Calu3 (cell line): Measurements from ENCODE around the gene ARHGEF12. TPM values are rescaled to one million over a fixed set of nuclear protein-coding genes. Genes with fewer than 3 reads are reported as not detected.
A peak's percentile ranks its signal among the peaks of the same experiment; 100 is the strongest.

Experiments used
- BruUV-seq: library from RNA; stranded (reverse); fragments of 400-500 nt; replicated peaks from 2 replicates; lab custom pipeline; 2021; lab: Mats Ljungman, UMichigan
- CTCF ChIA-PET: fragments of 300-600 bp; sonication (Branson Sonifier 250); formaldehyde crosslinking; loops from one replicate; lab custom pipeline; 2022; ENCODE audit warnings: antibody characterized with exemption; lab: Charles Lee
- DNase-seq: peaks from one replicate; pipeline ENCODE4 v3.0.0; 2022
- H3K27ac Mint-ChIP-seq: one replicate; pipeline ENCODE4 v1.8.0; 2022; ENCODE audit warnings: mixed read lengths; ENCODE audit not compliant: unreplicated experiment
- H3K27me3 Mint-ChIP-seq: one replicate; pipeline ENCODE4 v1.8.0; 2022; ENCODE audit warnings: mixed read lengths; ENCODE audit not compliant: unreplicated experiment
- H3K36me3 Mint-ChIP-seq: one replicate; pipeline ENCODE4 v1.8.0; 2022; ENCODE audit warnings: mild to moderate bottlenecking, moderate library complexity, mixed read lengths; ENCODE audit not compliant: insufficient read depth, unreplicated experiment
- H3K4me1 Mint-ChIP-seq: one replicate; pipeline ENCODE4 v1.8.0; 2022; ENCODE audit warnings: mild to moderate bottlenecking, low read depth, mixed read lengths; ENCODE audit not compliant: unreplicated experiment
- H3K4me3 Mint-ChIP-seq: one replicate; pipeline ENCODE4 v1.8.0; 2022; ENCODE audit warnings: mild to moderate bottlenecking, low read depth, moderate library complexity, mixed read lengths; ENCODE audit not compliant: unreplicated experiment
- H3K9me3 Mint-ChIP-seq: one replicate; pipeline ENCODE4 v1.8.0; 2022; ENCODE audit warnings: low read depth, mixed read lengths; ENCODE audit not compliant: unreplicated experiment
- CTCF ChIP-seq: fragments of 200-600 bp; IDR thresholded peaks from one replicate; pipeline ENCODE4 v1.8.0; 2022; ENCODE audit warnings: antibody characterized with exemption; ENCODE audit not compliant: unreplicated experiment
- intact Hi-C: fragments of 100-400 bp; cut with micrococcal nuclease; formaldehyde crosslinking; loops from one replicate; pipeline ENCODE4 v1.10.0; 2022; ENCODE audit not compliant: unreplicated experiment
- total RNA-seq: library from RNA; stranded (reverse); gene quantifications from 2 replicates; pipeline ENCODE4 v1.2.3, GENCODE V29; 2022

Gene ARHGEF12
- total RNA-seq, 1 experiment from 2014 or later, result 50.0 TPM

DNA sequence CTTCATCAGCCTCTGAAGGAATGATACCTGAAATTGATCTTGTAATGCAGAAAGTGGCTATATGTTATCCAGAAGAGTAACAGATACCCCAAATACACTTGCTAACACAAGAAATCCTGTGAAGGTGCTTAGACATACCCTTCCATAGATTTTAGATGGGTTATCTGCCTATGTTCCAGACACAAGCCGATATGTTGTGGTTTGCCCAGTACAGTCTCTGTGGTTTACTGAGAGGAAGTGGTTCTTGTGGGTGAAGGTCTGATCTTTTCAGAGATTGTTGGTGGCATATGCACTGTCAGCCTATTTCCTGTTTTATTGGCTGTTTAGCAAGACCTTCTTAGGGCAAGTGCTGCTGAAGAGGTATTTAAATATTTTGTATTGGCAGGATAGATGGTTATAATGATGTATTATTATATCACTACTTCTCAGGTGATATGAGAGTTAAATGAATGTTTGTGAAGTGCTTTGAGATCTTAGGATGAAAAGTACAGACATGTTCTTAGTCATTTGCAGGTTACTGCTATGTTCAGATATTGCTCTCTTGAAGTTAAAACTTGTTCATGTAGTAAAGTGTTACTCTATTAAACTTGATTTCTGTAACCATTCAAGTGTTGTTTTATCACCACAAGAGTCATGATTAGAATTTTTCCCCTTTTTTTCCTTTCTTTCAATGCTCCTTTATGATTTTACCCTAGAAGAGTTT is 8.2 kb downstream of the ARHGEF12 start:
- H3K4me1 Mint-ChIP-seq, result peaks cover 39% of the 10 kb centered on the region
- no TSS peak for BruUV-seq

GRCh38 chr11:120346233-120346632 is 10.0 kb downstream of the ARHGEF12 start:
- Mint-ChIP-seq H3K36me3 (no peaks in the 10 kb centered on the region), H3K4me3 (no peak overlapping the region), H3K4me1 (peaks cover 32% of the 10 kb centered on the region), H3K27ac (no peak overlapping the region), H3K9me3 (no peaks in the 10 kb centered on the region), H3K27me3 (no peaks in the 10 kb centered on the region)
- intact Hi-C loops, result no loop called here
- DNase-seq, result no peak
- no TSS peak for BruUV-seq
- CTCF ChIA-PET, result no interaction called here
- TF ChIP-seq CTCF, result no peak

More for the DNA sequence above, 8.2 kb downstream of the ARHGEF12 start:
- Mint-ChIP-seq H3K4me3 (peak overlapping the region; percentile 28), H3K27me3 (no peaks in the 10 kb centered on the region), H3K27ac (peak overlapping the region; percentile 14), H3K9me3 (no peaks in the 10 kb centered on the region), H3K36me3 (peaks cover 9% of the 10 kb centered on the region)
- intact Hi-C loops, result no loop called here
- no peak for DNase-seq
- TF ChIP-seq CTCF, result no peak
- CTCF ChIA-PET, result interaction anchor here (1.1 kb wide), 1 partner anchor 86 kb away, joined by 3 read pairs; no protein-coding TSS in a partner anchor

DNA sequence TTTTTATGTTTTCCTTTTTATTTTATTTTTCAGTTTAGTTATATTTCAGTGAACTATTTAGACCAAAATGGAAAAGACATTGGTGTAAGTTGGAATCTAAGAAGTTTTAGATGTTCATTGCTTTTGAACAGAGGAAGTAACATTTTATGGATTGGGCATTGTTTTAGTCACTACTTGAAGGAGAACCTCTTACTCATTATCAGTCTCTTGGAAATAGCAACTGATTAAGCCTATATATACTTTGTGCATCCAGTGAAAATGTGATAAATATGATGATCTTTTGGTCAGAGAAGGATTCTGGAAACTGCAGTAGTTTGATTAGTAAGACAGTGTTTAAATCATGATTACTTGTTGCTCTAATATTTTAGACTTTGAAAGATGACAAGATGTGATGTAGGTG is 14.4 kb downstream of the ARHGEF12 start:
- Mint-ChIP-seq H3K36me3 (no peaks in the 10 kb centered on the region), H3K9me3 (no peaks in the 10 kb centered on the region), H3K27ac (no peak overlapping the region), H3K27me3 (no peaks in the 10 kb centered on the region), H3K4me3 (no peak overlapping the region), H3K4me1 (peaks cover 22% of the 10 kb centered on the region)
- DNase-seq, result no peak
- no TSS peak for BruUV-seq
- intact Hi-C loops, result no loop called here
- TF ChIP-seq CTCF, result no peak
- CTCF ChIA-PET, result no interaction called here

DNA sequence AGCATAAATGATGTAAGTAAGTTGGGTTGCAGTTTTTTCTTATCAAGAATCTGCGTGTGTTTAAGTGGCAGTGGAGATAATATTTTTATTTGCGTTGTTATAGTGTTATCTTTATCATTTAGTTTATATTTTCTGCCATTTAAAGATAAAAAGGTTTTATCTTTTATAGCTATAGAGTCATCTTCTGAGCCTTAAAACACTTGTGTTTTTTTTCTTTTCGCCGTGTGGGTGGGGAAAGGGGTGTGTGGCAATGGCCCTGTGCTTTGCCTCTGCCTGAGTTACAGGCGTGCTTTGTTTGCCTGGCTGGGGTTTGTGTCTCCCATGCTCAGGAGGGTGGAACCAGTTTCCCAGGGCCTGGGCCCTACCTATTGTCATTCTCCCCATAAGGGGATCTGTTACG is 16.2 kb downstream of the ARHGEF12 start:
- H3K4me1 Mint-ChIP-seq, result peaks cover 23% of the 10 kb centered on the region
- no peak for DNase-seq

More for the DNA sequence above, 16.2 kb downstream of the ARHGEF12 start:
- H3K27me3 Mint-ChIP-seq, result no peaks in the 10 kb centered on the region
- BruUV-seq, result no TSS peak
- no peak for TF ChIP-seq CTCF
- H3K27ac Mint-ChIP-seq, result no peak overlapping the region
- H3K36me3 Mint-ChIP-seq, result no peaks in the 10 kb centered on the region
- CTCF ChIA-PET, result no interaction called here
- intact Hi-C loops, result no loop called here
- no peaks in the 10 kb centered on the region for H3K9me3 Mint-ChIP-seq
- H3K4me3 Mint-ChIP-seq, result no peak overlapping the region
